ENCODE data around the gene WWOX. TPM values are rescaled to one million over a fixed set of nuclear protein-coding genes. Genes with fewer than 3 reads are reported as not detected.

WWOX gene
- total and polyA plus RNA-seq, 2 of the 13 experiments (the other 11 are each of a cell fraction or from before 2014, with no cell fraction given) = 9.1 to 37.4 TPM

DNA sequence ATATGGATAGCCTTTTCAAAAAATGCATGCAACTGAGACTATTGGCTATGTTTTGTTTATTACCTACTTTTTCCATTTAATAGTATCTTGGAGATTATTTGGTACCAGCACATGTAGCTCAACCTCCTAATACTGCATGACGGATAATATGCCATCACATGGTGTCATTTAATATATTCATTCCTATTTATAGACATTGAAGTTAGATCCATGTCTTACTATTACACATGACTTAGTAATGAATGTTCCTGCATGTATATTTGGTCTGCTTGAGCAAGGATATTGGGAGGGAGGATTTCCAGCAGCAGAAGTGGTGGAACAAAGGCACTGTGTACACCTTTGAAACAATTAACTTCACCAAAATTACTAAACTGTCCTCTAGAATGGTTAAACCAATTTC, 561.3 kb downstream of the WWOX start:
- in situ Hi-C loops (cut with HindIII; ENCODE audit: extremely low pct_ligation_motif_present, low pct_unique_long_range_greater_than_20kb) (no loop called here), intact Hi-C loops (cut with micrococcal nuclease; ENCODE audit: unreplicated experiment) (no loop called here)
- no peaks in the 10 kb centered on the region for H4K20me1 ChIP-seq (ENCODE audit: insufficient read depth, low read length)
- no peak overlapping the region for H3K4me3 ChIP-seq (replicated peaks in 1 of 3; ENCODE audit: insufficient read depth in 1 of 3, low read depth in 2 of 3, low read length in 3 of 3)
- no TSS peak for BruUV-seq (replicated peaks)
- WGBS (ENCODE audit: low lambda C conversion rate) = 94% methylated on average over 1 of the region's 1 CpG
- H3K4me1 ChIP-seq (ENCODE audit: insufficient read depth, low read length) = peaks cover 17% of the 10 kb centered on the region
- H3K27ac ChIP-seq (ENCODE audit: extremely low read length, insufficient read depth, low read length) = no peak overlapping the region
- H3K9me3 ChIP-seq (ENCODE audit: low read length) = no peaks in the 10 kb centered on the region
- H3K27me3 ChIP-seq (ENCODE audit: control insufficient read depth in 1 of 2, insufficient read depth in 2 of 2, low read length in 2 of 2) = no peaks in the 10 kb centered on the region
- no peaks in the 10 kb centered on the region for H3K36me3 ChIP-seq (replicated peaks in 1 of 2; ENCODE audit: control insufficient read depth in 1 of 2, insufficient read depth in 2 of 2, low read length in 2 of 2)
- no peaks in the 10 kb centered on the region for H3K79me2 ChIP-seq (ENCODE audit: insufficient read depth, low read length)
- POLR2A ChIA-PET = no interaction called here
- H3K4me2 ChIP-seq (ENCODE audit: low read depth, low read length) = no peak overlapping the region
- no peak overlapping the region for H3K9ac ChIP-seq (ENCODE audit: insufficient read depth, low read depth, low read length)
- DNase-seq (ENCODE audit: low spot score) (no peak), FAIRE-seq (no peak), ATAC-seq (no peak)
- TF ChIP-seq ZNF296 (CRISPR knock-in tag; conservative IDR thresholded peaks at IDR 0.05) = no peak
- TF ChIP-seq PTBP1 (IDR thresholded peaks at IDR 0.05; ENCODE audit: low read depth, low read length, poor library complexity, severe bottlenecking) = no peak
- TF ChIP-seq MED1 (CRISPR knock-in tag; IDR thresholded peaks at IDR 0.05) = no peak
- TF ChIP-seq ZNF180 (CRISPR knock-in tag; IDR thresholded peaks at IDR 0.05; ENCODE audit: borderline replicate concordance, low read depth) = no peak
- TF ChIP-seq CREB1 (IDR thresholded peaks at IDR 0.05) = no peak
- TF ChIP-seq CREB1 (CRISPR knock-in tag; IDR thresholded peaks at IDR 0.05) = no peak
- TF ChIP-seq, protein P1, sequence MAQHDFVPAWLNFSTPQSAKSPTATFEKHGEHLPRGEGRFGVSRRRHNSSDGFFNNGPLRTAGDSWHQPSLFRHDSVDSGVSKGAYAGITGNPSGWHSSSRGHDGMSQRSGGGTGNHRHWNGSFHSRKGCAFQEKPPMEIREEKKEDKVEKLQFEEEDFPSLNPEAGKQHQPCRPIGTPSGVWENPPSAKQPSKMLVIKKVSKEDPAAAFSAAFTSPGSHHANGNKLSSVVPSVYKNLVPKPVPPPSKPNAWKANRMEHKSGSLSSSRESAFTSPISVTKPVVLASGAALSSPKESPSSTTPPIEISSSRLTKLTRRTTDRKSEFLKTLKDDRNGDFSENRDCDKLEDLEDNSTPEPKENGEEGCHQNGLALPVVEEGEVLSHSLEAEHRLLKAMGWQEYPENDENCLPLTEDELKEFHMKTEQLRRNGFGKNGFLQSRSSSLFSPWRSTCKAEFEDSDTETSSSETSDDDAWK (CRISPR knock-in tag; IDR thresholded peaks at IDR 0.05) = no peak
- TF ChIP-seq, protein P2, sequence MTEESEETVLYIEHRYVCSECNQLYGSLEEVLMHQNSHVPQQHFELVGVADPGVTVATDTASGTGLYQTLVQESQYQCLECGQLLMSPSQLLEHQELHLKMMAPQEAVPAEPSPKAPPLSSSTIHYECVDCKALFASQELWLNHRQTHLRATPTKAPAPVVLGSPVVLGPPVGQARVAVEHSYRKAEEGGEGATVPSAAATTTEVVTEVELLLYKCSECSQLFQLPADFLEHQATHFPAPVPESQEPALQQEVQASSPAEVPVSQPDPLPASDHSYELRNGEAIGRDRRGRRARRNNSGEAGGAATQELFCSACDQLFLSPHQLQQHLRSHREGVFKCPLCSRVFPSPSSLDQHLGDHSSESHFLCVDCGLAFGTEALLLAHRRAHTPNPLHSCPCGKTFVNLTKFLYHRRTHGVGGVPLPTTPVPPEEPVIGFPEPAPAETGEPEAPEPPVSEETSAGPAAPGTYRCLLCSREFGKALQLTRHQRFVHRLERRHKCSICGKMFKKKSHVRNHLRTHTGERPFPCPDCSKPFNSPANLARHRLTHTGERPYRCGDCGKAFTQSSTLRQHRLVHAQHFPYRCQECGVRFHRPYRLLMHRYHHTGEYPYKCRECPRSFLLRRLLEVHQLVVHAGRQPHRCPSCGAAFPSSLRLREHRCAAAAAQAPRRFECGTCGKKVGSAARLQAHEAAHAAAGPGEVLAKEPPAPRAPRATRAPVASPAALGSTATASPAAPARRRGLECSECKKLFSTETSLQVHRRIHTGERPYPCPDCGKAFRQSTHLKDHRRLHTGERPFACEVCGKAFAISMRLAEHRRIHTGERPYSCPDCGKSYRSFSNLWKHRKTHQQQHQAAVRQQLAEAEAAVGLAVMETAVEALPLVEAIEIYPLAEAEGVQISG (CRISPR knock-in tag; IDR thresholded peaks at IDR 0.05) = no peak
- TF ChIP-seq PRPF4 (IDR thresholded peaks at IDR 0.05; ENCODE audit: low read depth, low read length, poor library complexity, severe bottlenecking) = no peak
- no peak for TF ChIP-seq HNF4A (CRISPR knock-in tag; IDR thresholded peaks at IDR 0.05)
- no peak for TF ChIP-seq FOXO1 (CRISPR knock-in tag; IDR thresholded peaks at IDR 0.05)
- TF ChIP-seq, protein P3, sequence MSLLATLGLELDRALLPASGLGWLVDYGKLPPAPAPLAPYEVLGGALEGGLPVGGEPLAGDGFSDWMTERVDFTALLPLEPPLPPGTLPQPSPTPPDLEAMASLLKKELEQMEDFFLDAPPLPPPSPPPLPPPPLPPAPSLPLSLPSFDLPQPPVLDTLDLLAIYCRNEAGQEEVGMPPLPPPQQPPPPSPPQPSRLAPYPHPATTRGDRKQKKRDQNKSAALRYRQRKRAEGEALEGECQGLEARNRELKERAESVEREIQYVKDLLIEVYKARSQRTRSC (CRISPR knock-in tag; IDR thresholded peaks at IDR 0.05; ENCODE audit: low read depth) = no peak
- TF ChIP-seq TOE1 (CRISPR knock-in tag; IDR thresholded peaks at IDR 0.05) = no peak
- no peak for TF ChIP-seq FLYWCH1 (CRISPR knock-in tag; IDR thresholded peaks at IDR 0.05)
- TF ChIP-seq ZNF562 (CRISPR knock-in tag; IDR thresholded peaks at IDR 0.05; ENCODE audit: borderline replicate concordance) = no peak
- no peak for TF ChIP-seq ELF4 (CRISPR knock-in tag; IDR thresholded peaks at IDR 0.05; ENCODE audit: borderline replicate concordance)
- TF ChIP-seq REPIN1 (CRISPR knock-in tag; IDR thresholded peaks at IDR 0.05; ENCODE audit: borderline replicate concordance, low read depth) = no peak
- no peak overlapping the region for H2AFZ ChIP-seq (ENCODE audit: low read length)
- CTCF ChIA-PET (ENCODE audit: low intra/inter-chr PET ratio, low total read pairs) = no interaction called here
